Spleen (tissue), 11 donors: Measurements from ENCODE around the gene SLC23A2. TPM values are rescaled to one million over a fixed set of nuclear protein-coding genes. Genes with fewer than 3 reads are reported as not detected.

Source experiments
- DNase-seq: peaks from one replicate; pipeline ENCODE4 v3.0.0-alpha.2; 2020
- H3K27ac ChIP-seq, 8 donors: fragments of 200-600 bp; sonication (generic) in 7 of 8; 1 replicate in 4 of 8; 2 replicates in 4 of 8; pipeline versions ENCODE4 v1.5.0 to v1.8.0; 2016 to 2021; ENCODE audit warnings: inconsistent platforms in 4 of 8, mild to moderate bottlenecking in 4 of 8, moderate library complexity in 1 of 8
- H3K27me3 ChIP-seq, 7 donors: fragments of 200-600 bp; sonication (generic) in 6 of 7; replicated peaks in 1 of 7; 1 replicate in 4 of 7; 2 replicates in 3 of 7; pipeline versions ENCODE4 v1.5.0 to v1.8.0; 2016 to 2021; ENCODE audit warnings: inconsistent platforms in 3 of 7, mild to moderate bottlenecking in 1 of 7
- H3K36me3 ChIP-seq, 6 donors: fragments of 200-600 bp; sonication (generic) in 5 of 6; 1 replicate in 4 of 6; 2 replicates in 2 of 6; pipeline versions ENCODE4 v1.5.0 to v1.8.0; 2016 to 2021; ENCODE audit warnings: inconsistent platforms in 2 of 6
- H3K4me1 ChIP-seq, 6 donors: fragments of 200-600 bp; sonication (generic) in 5 of 6; 1 replicate in 3 of 6; 2 replicates in 3 of 6; pipeline versions ENCODE4 v1.5.0 to v1.8.0; 2016 to 2021; ENCODE audit warnings: inconsistent platforms in 3 of 6
- H3K4me3 ChIP-seq, 8 donors: fragments of 200-600 bp; sonication (generic) in 7 of 8; 1 replicate in 4 of 8; 2 replicates in 4 of 8; pipeline versions ENCODE4 v1.5.0 to v1.8.0; 2016 to 2021; ENCODE audit warnings: inconsistent platforms in 4 of 8, mild to moderate bottlenecking in 4 of 8, moderate library complexity in 2 of 8
- H3K9me3 ChIP-seq, 8 donors: fragments of 200-600 bp; sonication (generic) in 7 of 8; 1 replicate in 4 of 8; 2 replicates in 4 of 8; pipeline versions ENCODE4 v1.5.0 to v1.8.0; 2016 to 2021; ENCODE audit warnings: inconsistent platforms in 4 of 8
- POLR2A ChIP-seq, 3 donors: fragments of 450-650 bp; IDR thresholded peaks; one replicate each; pipeline ENCODE4 v1.5.1; 2017; ENCODE audit warnings: antibody characterized with exemption in 3 of 3, mild to moderate bottlenecking in 1 of 3
- POLR2AphosphoS5 ChIP-seq, 3 donors: sonication (generic); formaldehyde crosslinking; IDR thresholded peaks; one replicate each; pipeline ENCODE4 v1.5.1; 2017; ENCODE audit warnings: antibody characterized with exemption in 3 of 3
- WGBS, 5 donors: extraction: QIAGEN DNeasy Blood & Tissue Kit in 3 of 5; methylation state at CpG; one replicate each; pipeline versions ENCODE4 v1.1.5 to v1.1.7; 2013 to 2018; 5-methylcytosine and 5-hydroxymethylcytosine counted together
- intact Hi-C: fragments of 100-400 bp; cut with DNase I; formaldehyde crosslinking; loops from one replicate; pipeline ENCODE4 v1.15.0; 2023; ENCODE audit warnings: low total_unique reads
- polyA plus RNA-seq, 3 donors: library from polyadenylated mRNA; stranded (reverse); fragments of 200-250 nt; gene quantifications; one replicate each; pipeline ENCODE4 v1.2.1, GENCODE V29; 2013
- total RNA-seq, 7 donors: library from RNA; depleted of rRNA in 3 of 7; stranded (reverse); fragments of >200 nt in 3 of 7; fragmentation: NEBNext Ultra II Directional in 4 of 7; extraction: Animal tissue kit (Norgen Biotek cat#: 25700) in 4 of 7; gene quantifications; one replicate each; pipeline versions ENCODE4 v1.1.0 to v1.2.1, GENCODE V29; 2016 to 2021
- TF ChIP-seq, protein P1 (sequence below), 11 experiments: fragments of 200-600 bp in 7 of 11; fragments of 450-650 bp in 4 of 11; sonication (generic) in 4 of 11; IDR thresholded peaks in 8 of 11; conservative IDR thresholded peaks in 3 of 11; 1 replicate in 7 of 11; 2 replicates in 4 of 11; pipeline versions ENCODE4 v1.4.0 to v1.8.0; 2016 to 2021; ENCODE audit warnings: antibody characterized with exemption in 11 of 11, inconsistent platforms in 4 of 11, mild to moderate bottlenecking in 1 of 11
- donor health status: healthy with polysubstance abuse.
- donor health status: DM: no; HTN: no; CAD: no; lungs with moderate emphysema.
- donor health status: DM: no; HTN: no; CAD: no.
- donor health status: Bipolar disorder and iron deficiency.
- donor health status: healthy.
- donor health status: DM: no; HTN: no; CAD: no.
- donor health status: DM: yes; HTN: yes; CAD: no.

Gene SLC23A2
- total and polyA plus RNA-seq, 10 donors, result 5.1 to 72.0 (median 45.8) TPM

DNA sequence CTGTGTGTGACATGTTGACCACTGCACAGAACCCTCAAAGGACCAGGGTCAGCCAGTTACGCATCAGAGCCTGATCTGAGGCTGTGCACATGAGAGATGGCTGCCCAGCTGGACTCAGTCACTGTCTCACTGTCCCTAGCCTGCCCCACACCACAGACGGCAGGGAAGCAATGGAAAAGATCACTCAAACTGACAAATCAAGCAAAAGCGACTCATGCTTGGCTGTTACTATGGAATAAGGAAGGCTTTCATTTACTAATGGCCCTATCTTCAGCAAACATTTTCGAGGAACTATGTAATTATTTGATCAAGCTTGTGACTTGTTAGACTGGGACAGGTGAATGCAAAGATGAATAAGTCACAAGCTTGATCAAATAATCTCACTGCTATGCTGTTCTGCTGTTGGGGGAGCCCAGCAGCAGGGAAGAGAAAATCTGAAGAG is 137.0 kb downstream of the SLC23A2 start:
- Histone ChIP-seq H3K9me3 (no peaks in the 10 kb centered on the region), H3K36me3 (peaks cover 0 to 100% (median 85%) of the 10 kb centered on the region in 6 donors), H3K4me3 (no peak overlapping the region), H3K27me3 (no peaks in the 10 kb centered on the region), H3K4me1 (no peaks in the 10 kb centered on the region), H3K27ac (no peak overlapping the region)
- no peak for DNase-seq
- 75 to 93% (median 87%) methylated on average over 4 of the region's 4 CpGs for WGBS, 5 donors
- intact Hi-C loops, result no loop called here
- TF ChIP-seq, protein P1, sequence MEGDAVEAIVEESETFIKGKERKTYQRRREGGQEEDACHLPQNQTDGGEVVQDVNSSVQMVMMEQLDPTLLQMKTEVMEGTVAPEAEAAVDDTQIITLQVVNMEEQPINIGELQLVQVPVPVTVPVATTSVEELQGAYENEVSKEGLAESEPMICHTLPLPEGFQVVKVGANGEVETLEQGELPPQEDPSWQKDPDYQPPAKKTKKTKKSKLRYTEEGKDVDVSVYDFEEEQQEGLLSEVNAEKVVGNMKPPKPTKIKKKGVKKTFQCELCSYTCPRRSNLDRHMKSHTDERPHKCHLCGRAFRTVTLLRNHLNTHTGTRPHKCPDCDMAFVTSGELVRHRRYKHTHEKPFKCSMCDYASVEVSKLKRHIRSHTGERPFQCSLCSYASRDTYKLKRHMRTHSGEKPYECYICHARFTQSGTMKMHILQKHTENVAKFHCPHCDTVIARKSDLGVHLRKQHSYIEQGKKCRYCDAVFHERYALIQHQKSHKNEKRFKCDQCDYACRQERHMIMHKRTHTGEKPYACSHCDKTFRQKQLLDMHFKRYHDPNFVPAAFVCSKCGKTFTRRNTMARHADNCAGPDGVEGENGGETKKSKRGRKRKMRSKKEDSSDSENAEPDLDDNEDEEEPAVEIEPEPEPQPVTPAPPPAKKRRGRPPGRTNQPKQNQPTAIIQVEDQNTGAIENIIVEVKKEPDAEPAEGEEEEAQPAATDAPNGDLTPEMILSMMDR (IDR thresholded peaks at IDR 0.05 in 8 of 11, conservative IDR thresholded peaks at IDR 0.05 in 3 of 11), result no peak
- TF ChIP-seq POLR2A (IDR thresholded peaks at IDR 0.05) (no peak), POLR2AphosphoS5 (IDR thresholded peaks at IDR 0.05) (peak in 1 of 3 donors; percentile 50)

DNA sequence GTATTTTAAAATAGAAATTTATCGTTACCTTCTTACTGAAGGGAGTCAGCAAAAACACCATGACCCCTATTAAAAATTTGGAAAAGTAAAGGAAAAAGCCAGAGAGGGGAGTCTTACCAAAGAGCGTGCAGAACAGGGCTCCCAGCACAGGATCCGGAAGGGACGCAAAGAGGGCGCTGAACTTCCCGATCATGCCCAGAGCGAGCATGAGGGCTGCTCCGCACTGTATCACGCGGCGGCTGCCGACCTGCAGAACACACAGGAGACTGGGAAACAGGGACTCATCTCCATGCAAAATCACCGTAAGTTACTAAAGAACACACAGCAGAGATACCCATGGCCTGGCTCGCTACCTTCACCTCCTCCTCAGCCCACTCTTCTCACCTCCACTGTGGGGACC is 138.6 kb downstream of the SLC23A2 start:
- intact Hi-C loops, result no loop called here
- TF ChIP-seq POLR2AphosphoS5 (IDR thresholded peaks at IDR 0.05), result peak in 1 of 3 donors; percentile 18
- TF ChIP-seq, protein P1 (IDR thresholded peaks at IDR 0.05 in 8 of 11, conservative IDR thresholded peaks at IDR 0.05 in 3 of 11), result no peak
- no peaks in the 10 kb centered on the region for H3K4me1 ChIP-seq
- H3K4me3 ChIP-seq, result no peak overlapping the region
- no peak for DNase-seq
- no peaks in the 10 kb centered on the region for H3K9me3 ChIP-seq
- 95 to 98% (median 98%) methylated on average over 14 of the region's 14 CpGs for WGBS, 5 donors
- peaks cover 0 to 100% (median 89%) of the 10 kb centered on the region in 6 donors for H3K36me3 ChIP-seq
- H3K27me3 ChIP-seq, result no peaks in the 10 kb centered on the region
- no peak overlapping the region for H3K27ac ChIP-seq

DNA sequence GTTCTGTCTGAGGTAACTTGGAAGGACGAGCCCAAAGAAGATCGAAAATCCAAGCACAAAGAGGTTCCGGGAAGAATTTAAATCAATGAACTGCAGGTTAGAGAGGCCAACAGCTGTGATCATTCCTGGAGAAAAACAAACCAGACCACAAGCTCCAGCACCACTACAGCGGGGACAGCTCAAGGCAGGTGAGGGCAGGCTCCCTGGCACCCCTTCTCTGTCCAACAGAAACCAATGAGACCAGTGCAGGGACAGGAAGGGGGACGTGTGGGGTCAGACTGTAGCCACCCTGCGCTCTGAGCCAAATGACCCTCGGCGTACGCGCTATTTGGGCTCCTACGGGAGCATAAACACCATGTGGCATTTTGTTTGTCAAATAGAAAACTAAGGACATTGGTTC is 139.3 kb downstream of the SLC23A2 start:
- intact Hi-C loops, result no loop called here
- H3K4me3 ChIP-seq, result no peak overlapping the region
- TF ChIP-seq POLR2A (IDR thresholded peaks at IDR 0.05), result no peak
- TF ChIP-seq POLR2AphosphoS5 (IDR thresholded peaks at IDR 0.05), result no peak
- TF ChIP-seq, protein P1 (IDR thresholded peaks at IDR 0.05 in 8 of 11, conservative IDR thresholded peaks at IDR 0.05 in 3 of 11), result no peak
- no peak for DNase-seq
- H3K36me3 ChIP-seq, result peaks cover 0 to 100% (median 87%) of the 10 kb centered on the region in 6 donors
- WGBS, 5 donors, result 87 to 98% (median 96%) methylated on average over 11 of the region's 11 CpGs
- no peaks in the 10 kb centered on the region for H3K4me1 ChIP-seq
- no peaks in the 10 kb centered on the region for H3K27me3 ChIP-seq
- no peaks in the 10 kb centered on the region for H3K9me3 ChIP-seq
- H3K27ac ChIP-seq, result no peak overlapping the region

GRCh38 chr20:4858000-4858399 is 143.3 kb downstream of the SLC23A2 start:
- no peak overlapping the region for H3K27ac ChIP-seq
- peaks cover 0 to 100% (median 87%) of the 10 kb centered on the region in 6 donors for H3K36me3 ChIP-seq
- no peak overlapping the region for H3K4me3 ChIP-seq
- no peaks in the 10 kb centered on the region for H3K27me3 ChIP-seq
- no peaks in the 10 kb centered on the region for H3K4me1 ChIP-seq
- intact Hi-C loops, result no loop called here
- TF ChIP-seq POLR2AphosphoS5 (IDR thresholded peaks at IDR 0.05) (no peak), POLR2A (IDR thresholded peaks at IDR 0.05) (no peak)
- TF ChIP-seq, protein P1 (IDR thresholded peaks at IDR 0.05 in 8 of 11, conservative IDR thresholded peaks at IDR 0.05 in 3 of 11), result no peak
- 95 to 100% (median 97%) methylated on average over 3 of the region's 3 CpGs for WGBS, 5 donors
- no peaks in the 10 kb centered on the region for H3K9me3 ChIP-seq
- no peak for DNase-seq
